HepG2 (cell line): ENCODE data around the gene HIBADH. TPM values are rescaled to one million over a fixed set of nuclear protein-coding genes. Genes with fewer than 3 reads are reported as not detected.

Experiments
- ATF3 ChIP-seq: sonication (generic); formaldehyde crosslinking; IDR thresholded peaks from 2 replicates; pipeline ENCODE4 v1.4.0; 2020; ENCODE audit warnings: missing genetic modification reagents
- BCL3 ChIP-seq: sonication (generic); formaldehyde crosslinking; IDR thresholded peaks from 2 replicates; pipeline ENCODE4 v1.5.1; 2020; ENCODE audit warnings: mild to moderate bottlenecking, missing genetic modification reagents, moderate library complexity
- CREB1 ChIP-seq, 2 experiments: fragments of 450-650 bp in 1 of 2; IDR thresholded peaks; 2 replicates each; pipeline ENCODE4 v1.6.1; 2016 to 2017; ENCODE audit warnings: control low read depth in 1 of 2, mild to moderate bottlenecking in 1 of 2, missing compliant biosample characterization in 1 of 2, missing genetic modification characterization in 1 of 2
- GATAD1 ChIP-seq: IDR thresholded peaks from 2 replicates; pipeline ENCODE4 v1.6.1; 2016; ENCODE audit warnings: missing genetic modification reagents, missing compliant biosample characterization
- HMGXB3 ChIP-seq: sonication (generic); formaldehyde crosslinking; IDR thresholded peaks from 2 replicates; pipeline ENCODE4 v1.4.0; 2020; ENCODE audit warnings: missing genetic modification reagents, borderline replicate concordance
- MTA1 ChIP-seq: sonication (generic); formaldehyde crosslinking; IDR thresholded peaks from 2 replicates; pipeline ENCODE4 v1.4.0; 2020; ENCODE audit warnings: missing genetic modification reagents, mild to moderate bottlenecking, borderline replicate concordance
- SNAPC5 ChIP-seq: sonication (generic); formaldehyde crosslinking; IDR thresholded peaks from 2 replicates; pipeline ENCODE4 v1.8.1; 2023; ENCODE audit warnings: mild to moderate bottlenecking, missing genetic modification reagents, borderline replicate concordance
- SOX13 ChIP-seq, 3 experiments: fragments of 450-650 bp in 1 of 3; sonication (generic) in 1 of 3; formaldehyde crosslinking in 1 of 3; IDR thresholded peaks in 2 of 3; conservative IDR thresholded peaks in 1 of 3; 2 replicates each; pipeline versions ENCODE4 v1.5.0 to v1.6.1; 2016 to 2020; ENCODE audit warnings: antibody characterized with exemption in 1 of 3, mild to moderate bottlenecking in 1 of 3, missing compliant biosample characterization in 1 of 3, missing genetic modification reagents in 1 of 3, moderate library complexity in 1 of 3
- SP1 ChIP-seq, 2 experiments: fragments of 450-650 bp in 1 of 2; sonication (generic) in 1 of 2; formaldehyde crosslinking in 1 of 2; IDR thresholded peaks; 2 replicates each; pipeline versions ENCODE4 v1.4.0 to v1.6.1; 2016 to 2020; ENCODE audit warnings: missing genetic modification reagents in 1 of 2
- TBX3 ChIP-seq: fragments of 450-650 bp; IDR thresholded peaks from 2 replicates; pipeline ENCODE4 v1.6.1; 2017; ENCODE audit warnings: antibody characterized with exemption, mild to moderate bottlenecking, inconsistent platforms, borderline replicate concordance
- THAP8 ChIP-seq: sonication (generic); formaldehyde crosslinking; IDR thresholded peaks from 2 replicates; pipeline ENCODE4 v1.5.1; 2020; ENCODE audit warnings: missing genetic modification reagents, mild to moderate bottlenecking, borderline replicate concordance
- ZFP91 ChIP-seq: sonication (generic); formaldehyde crosslinking; IDR thresholded peaks from 2 replicates; pipeline ENCODE4 v1.9.0; 2022; ENCODE audit warnings: missing genetic modification reagents, mild to moderate bottlenecking, borderline replicate concordance
- ZNF280B ChIP-seq: sonication (generic); formaldehyde crosslinking; IDR thresholded peaks from 2 replicates; pipeline ENCODE4 v1.5.0; 2020; ENCODE audit warnings: missing genetic modification reagents, mild to moderate bottlenecking, borderline replicate concordance
- ZNF335 ChIP-seq: sonication (generic); formaldehyde crosslinking; IDR thresholded peaks from 2 replicates; pipeline ENCODE4 v1.4.0; 2020; ENCODE audit warnings: missing genetic modification reagents
- ZNF343 ChIP-seq: sonication (generic); formaldehyde crosslinking; IDR thresholded peaks from 2 replicates; pipeline ENCODE4 v1.4.0; 2020; ENCODE audit warnings: mild to moderate bottlenecking, missing genetic modification reagents
- ZNF672 ChIP-seq: sonication (generic); formaldehyde crosslinking; IDR thresholded peaks from 2 replicates; pipeline ENCODE4 v1.8.1; 2022; ENCODE audit warnings: missing genetic modification reagents
- polyA plus RNA-seq, 8 experiments: library from polyadenylated mRNA; depleted of rRNA in 3 of 8; stranded (reverse) in 7 of 8; unstranded in 1 of 8; fragments of >200 nt; fragmentation: Illumina TruSeq in 4 of 8; extraction: Trizol in 4 of 8; gene quantifications; 2 replicates each; pipeline versions ENCODE4 v1.2.1 to v1.2.3, GENCODE V29; 2011 to 2016; ENCODE audit warnings: low read depth in 4 of 8, missing spikeins in 1 of 8, mixed read lengths in 1 of 8; ENCODE audit not compliant: insufficient read depth in 1 of 8
- total RNA-seq, 5 experiments: library from RNA; depleted of rRNA; stranded (reverse); fragments of >200 nt; fragmentation: Illumina TruSeq; extraction: Trizol; gene quantifications; 2 replicates each; pipeline ENCODE4 v1.2.3, GENCODE V29; 2016; ENCODE audit warnings: low read depth in 1 of 5

HIBADH gene
- total and polyA plus RNA-seq, 2 of the 13 experiments (the other 11 are each of a cell fraction or from before 2014, with no cell fraction given): 49.9 to 59.5 TPM

- TF ChIP-seq TBX3 (peak; percentile 55; the same call in 1 of the 2 replicates), ZNF343 (CRISPR knock-in tag) (peak; percentile 46; the same call in 1 of the 2 replicates), CREB1 (IDR thresholded peaks at IDR 0.05) (peak; percentile 89), CREB1 (CRISPR knock-in tag; IDR thresholded peaks at IDR 0.05) (peak; percentile 94), HMGXB3 (CRISPR knock-in tag) (peak; percentile 85; the same call in 1 of the 2 replicates), THAP8 (CRISPR knock-in tag) (no peak), MTA1 (CRISPR knock-in tag) (peak; percentile 96; the same call in 1 of the 2 replicates), ZNF672 (CRISPR knock-in tag) (no peak), SOX13 (IDR thresholded peaks at IDR 0.05) (no peak), SOX13 (CRISPR knock-in tag; conservative IDR thresholded peaks at IDR 0.05 in 1 of 2, IDR thresholded peaks at IDR 0.05 in 1 of 2) (peak in 1 of 2 experiments; percentile 46; a peak in 2 of 4 replicates), BCL3 (CRISPR knock-in tag) (peak; percentile 73; the same call in 1 of the 2 replicates), ATF3 (CRISPR knock-in tag) (no peak), ZNF335 (no peak; the same call in 1 of the 2 replicates), ZNF280B (CRISPR knock-in tag) (peak; percentile 68; the same call in 1 of the 2 replicates), GATAD1 (CRISPR knock-in tag) (peak; percentile 29; the same call in 1 of the 2 replicates), SP1 (IDR thresholded peaks at IDR 0.05) (no peak), SP1 (CRISPR knock-in tag; IDR thresholded peaks at IDR 0.05) (peak; percentile 79), ZFP91 (peak; percentile 86; the same call in 1 of the 2 replicates), SNAPC5 (CRISPR knock-in tag) (no peak)
These were observed at the start of gene HIBADH (continued) for GRCh38 chr7:27662490-27663205.
